ENCODE results near the gene DDX54.

GRCh38 chr12:113162102-113163029, 22.9 kb downstream of the DDX54 start:
- TF ChIP-seq EZH2 (IDR thresholded peaks at IDR 0.05; ENCODE audit: borderline replicate concordance, low read length) (no peak), CTCF (IDR thresholded peaks at IDR 0.05; ENCODE audit: low read length) (no peak)
